Stimulated activated CD4-positive, alpha-beta T cell treated with anti-CD3 and anti-CD28 coated beads, Interleukin-1b, Interleukin-23, amount 100 ng/mL, for 24 hours (primary cell): ENCODE data around the gene MS4A14.
"Not testable (repeated sequence)": the region's sequence is repeated elsewhere in the genome, so short reads cannot be mapped to it uniquely, and the experiment has no call there.

Experiments used
- DNase-seq, 4 experiments: peaks; one replicate each; pipeline ENCODE4 v3.0.0-alpha.2; 2020; ENCODE audit warnings: low read depth in 4 of 4, low spot score in 1 of 4

MS4A14 gene

GRCh38 chr11:60396382-60396781 lies at the start of gene MS4A14:
TSS of gene MS4A14 (plus strand) at chr11:60396459. CDS start at chr11:60396579, 120 bp downstream.
- DNase-seq: no peak

- DNase-seq: no peak
Measured at GRCh38 chr11:60347084-60347797, 49.0 kb upstream of the MS4A14 start.

GRCh38 chr11:60348116-60348515 lies 48.1 kb upstream of the MS4A14 start:
- no peak for DNase-seq

GRCh38 chr11:60349990-60350389 lies 46.3 kb upstream of the MS4A14 start:
- no peak for DNase-seq

- no peak for DNase-seq
Measured at GRCh38 chr11:60357771-60358170, 38.5 kb upstream of the MS4A14 start.

- DNase-seq: no peak
Measured at GRCh38 chr11:60360621-60361020, 35.6 kb upstream of the MS4A14 start.

GRCh38 chr11:60362241-60362640 lies 34.0 kb upstream of the MS4A14 start:
- no peak for DNase-seq

GRCh38 chr11:60363542-60364470 lies 32.5 kb upstream of the MS4A14 start:
- DNase-seq: peak; percentile 18 to 56 (median 28)

GRCh38 chr11:60366262-60366904 lies 29.9 kb upstream of the MS4A14 start:
- DNase-seq: not testable (repeated sequence)

GRCh38 chr11:60367009-60367408 lies 29.2 kb upstream of the MS4A14 start:
- no peak for DNase-seq

- no peak for DNase-seq
Measured at GRCh38 chr11:60367896-60368295, 28.4 kb upstream of the MS4A14 start.

GRCh38 chr11:60370252-60370810 lies 25.9 kb upstream of the MS4A14 start:
- no peak for DNase-seq

- DNase-seq: no peak
Measured at GRCh38 chr11:60370811-60371298, 25.4 kb upstream of the MS4A14 start.

- DNase-seq: no peak
Measured at GRCh38 chr11:60371386-60371785, 24.9 kb upstream of the MS4A14 start.

GRCh38 chr11:60371854-60372253 lies 24.4 kb upstream of the MS4A14 start:
- DNase-seq: no peak

- DNase-seq: no peak
Measured at GRCh38 chr11:60372767-60373166, 23.5 kb upstream of the MS4A14 start.

GRCh38 chr11:60375316-60375715 lies 20.9 kb upstream of the MS4A14 start:
- no peak for DNase-seq

GRCh38 chr11:60376601-60377000 lies 19.7 kb upstream of the MS4A14 start:
- DNase-seq: no peak

- no peak for DNase-seq
Measured at GRCh38 chr11:60377401-60378136, 18.7 kb upstream of the MS4A14 start.

GRCh38 chr11:60378354-60378753 lies 17.9 kb upstream of the MS4A14 start, which contains the start of gene MS4A7:
TSS of gene MS4A7 (plus strand) at chr11:60378532. CDS start at chr11:60383142, 4,610 bp downstream.
- DNase-seq: no peak
